Activated T-cell treated with anti-CD3 and anti-CD28 coated beads, Interleukin-2, amount 50 U/mL, for 1 hour (primary cell): ENCODE data around the gene TTLL6.

ENCODE experiments used
- DNase-seq: peaks from one replicate; pipeline ENCODE4 v3.0.0-alpha.2; 2020

TTLL6 gene

GRCh38 chr17:48757524-48757961, 59.5 kb downstream of the TTLL6 start:
- DNase-seq: no peak

- no peak for DNase-seq
These were observed 60.2 kb downstream of the TTLL6 start for GRCh38 chr17:48756830-48757251.

- no peak for DNase-seq
These were observed 61.7 kb downstream of the TTLL6 start for GRCh38 chr17:48755356-48755755.

GRCh38 chr17:48754500-48755261, 62.3 kb downstream of the TTLL6 start:
- DNase-seq: no peak

- no peak for DNase-seq
These were observed 63.1 kb downstream of the TTLL6 start for GRCh38 chr17:48753794-48754499.

- DNase-seq: no peak
These were observed 64.4 kb downstream of the TTLL6 start for GRCh38 chr17:48752399-48753288.

- DNase-seq: no peak
These were observed 65.2 kb downstream of the TTLL6 start for GRCh38 chr17:48751733-48752398.

- no peak for DNase-seq
These were observed 65.9 kb downstream of the TTLL6 start for GRCh38 chr17:48751172-48751571.

GRCh38 chr17:48749621-48750553, 67.1 kb downstream of the TTLL6 start:
- no peak for DNase-seq

- no peak for DNase-seq
These were observed 68.1 kb downstream of the TTLL6 start for GRCh38 chr17:48748718-48749566.

GRCh38 chr17:48747445-48748363, 69.3 kb downstream of the TTLL6 start:
- no peak for DNase-seq

- DNase-seq: no peak
These were observed 70.0 kb downstream of the TTLL6 start for GRCh38 chr17:48746916-48747444.

GRCh38 chr17:48745381-48746275, 71.4 kb downstream of the TTLL6 start:
- DNase-seq: no peak

- no peak for DNase-seq
These were observed 76.5 kb downstream of the TTLL6 start for GRCh38 chr17:48740537-48740936.

- DNase-seq: no peak
These were observed 78.1 kb downstream of the TTLL6 start for GRCh38 chr17:48738803-48739526.

GRCh38 chr17:48738424-48738802, 78.6 kb downstream of the TTLL6 start:
- DNase-seq: no peak

- DNase-seq: no peak
These were observed 79.5 kb downstream of the TTLL6 start for GRCh38 chr17:48737330-48738043.
